Measurements from ENCODE around the gene TENM4.

Gene TENM4

DNA sequence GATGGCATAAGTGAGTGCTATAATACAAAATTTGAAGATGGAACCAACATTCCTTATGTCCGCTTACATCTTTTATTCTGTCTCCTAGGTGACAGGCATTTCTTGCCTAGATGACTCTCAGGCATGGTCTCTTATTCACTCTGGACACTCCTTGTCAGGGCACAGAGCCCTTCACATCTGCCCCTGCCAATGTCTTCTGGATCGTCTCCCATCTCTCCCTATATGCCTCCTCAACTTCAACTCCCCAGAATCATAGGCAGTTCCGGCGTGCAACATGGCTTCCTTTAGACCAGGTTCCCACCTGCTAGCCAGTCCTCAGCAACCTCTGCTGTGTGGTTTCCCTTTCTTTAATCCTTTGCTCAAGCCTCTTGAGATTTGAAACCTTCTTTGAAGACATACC, 300.9 kb downstream of the TENM4 start:
- H3K36me3 ChIP-seq (ENCODE audit: control insufficient read depth in 1 of 2, insufficient read depth in 2 of 2, low read length in 2 of 2): no peaks in the 10 kb centered on the region
- H3K27me3 ChIP-seq (ENCODE audit: control insufficient read depth in 1 of 2, insufficient read depth in 2 of 2, low read length in 2 of 2): no peaks in the 10 kb centered on the region
- H3K4me3 ChIP-seq (ENCODE audit: low read depth in 1 of 2, low read length in 2 of 2): no peak overlapping the region

DNA sequence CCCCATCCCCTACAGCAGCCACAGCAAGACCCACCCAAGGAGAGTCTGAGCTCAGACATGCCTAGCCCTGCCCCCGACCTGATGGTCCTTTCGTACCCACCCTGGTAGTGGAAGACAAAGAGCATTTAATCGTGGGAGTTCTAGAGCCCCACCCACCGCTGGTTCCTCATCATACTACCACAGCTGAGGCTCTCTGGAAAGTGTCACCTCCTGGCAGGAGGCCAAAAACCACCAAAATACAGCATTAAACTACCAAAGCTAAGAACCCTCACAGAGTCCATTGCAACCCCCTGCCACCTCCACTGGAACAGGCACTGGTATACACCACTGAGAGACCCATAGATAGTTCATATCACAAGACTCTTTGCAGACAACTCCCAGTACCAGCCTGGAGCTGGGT, 311.1 kb downstream of the TENM4 start:
- Histone ChIP-seq H3K27ac (ENCODE audit: low read depth, low read length) (no peak overlapping the region), H3K9ac (ENCODE audit: low read depth in 1 of 2, low read length in 2 of 2) (no peak overlapping the region), H3K36me3 (ENCODE audit: control insufficient read depth in 1 of 2, insufficient read depth in 2 of 2, low read length in 2 of 2) (no peaks in the 10 kb centered on the region), H3K4me3 (ENCODE audit: low read depth in 1 of 2, low read length in 2 of 2) (no peak overlapping the region), H3K4me1 (ENCODE audit: control insufficient read depth in 1 of 2, insufficient read depth in 2 of 2, low read length in 2 of 2) (no peaks in the 10 kb centered on the region), H3K27me3 (ENCODE audit: control insufficient read depth in 1 of 2, insufficient read depth in 2 of 2, low read length in 2 of 2) (no peaks in the 10 kb centered on the region), H3K9me3 (ENCODE audit: control insufficient read depth in 1 of 2, low read length in 2 of 2) (no peaks in the 10 kb centered on the region)

More for the DNA sequence above, 300.9 kb downstream of the TENM4 start:
- Histone ChIP-seq H3K9me3 (ENCODE audit: control insufficient read depth in 1 of 2, low read length in 2 of 2) (no peaks in the 10 kb centered on the region), H3K9ac (ENCODE audit: low read depth in 1 of 2, low read length in 2 of 2) (no peak overlapping the region), H3K4me1 (ENCODE audit: control insufficient read depth in 1 of 2, insufficient read depth in 2 of 2, low read length in 2 of 2) (no peaks in the 10 kb centered on the region), H3K27ac (ENCODE audit: low read depth, low read length) (no peak overlapping the region)

DNA sequence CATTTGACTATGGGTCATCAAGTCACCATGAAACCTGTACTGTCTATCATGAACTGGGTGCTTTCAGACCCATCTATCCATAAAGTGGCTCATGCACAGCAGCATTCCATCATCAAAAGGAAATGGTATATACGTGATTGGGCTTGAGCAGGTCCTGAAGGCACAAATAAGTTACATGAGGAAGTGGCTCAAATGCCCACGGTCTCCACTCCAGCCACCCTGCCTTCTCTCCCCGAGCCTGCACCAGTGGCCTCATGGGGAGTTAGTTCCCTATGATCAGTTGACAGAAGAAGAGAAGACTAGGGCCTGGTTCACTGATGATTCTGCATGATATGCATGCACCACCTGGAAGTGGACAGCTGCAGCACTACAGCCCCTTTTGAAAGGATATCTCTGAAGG, 312.5 kb downstream of the TENM4 start:
- no peaks in the 10 kb centered on the region for H3K9me3 ChIP-seq (ENCODE audit: control insufficient read depth in 1 of 2, low read length in 2 of 2)
- no peaks in the 10 kb centered on the region for H3K4me1 ChIP-seq (ENCODE audit: control insufficient read depth in 1 of 2, insufficient read depth in 2 of 2, low read length in 2 of 2)
- H3K27ac ChIP-seq (ENCODE audit: low read depth, low read length): no peak overlapping the region
- H3K36me3 ChIP-seq (ENCODE audit: control insufficient read depth in 1 of 2, insufficient read depth in 2 of 2, low read length in 2 of 2): no peaks in the 10 kb centered on the region
- H3K27me3 ChIP-seq (ENCODE audit: control insufficient read depth in 1 of 2, insufficient read depth in 2 of 2, low read length in 2 of 2): no peaks in the 10 kb centered on the region
- no peak overlapping the region for H3K4me3 ChIP-seq (ENCODE audit: low read depth in 1 of 2, low read length in 2 of 2)
- H3K9ac ChIP-seq (ENCODE audit: low read depth in 1 of 2, low read length in 2 of 2): no peak overlapping the region

DNA sequence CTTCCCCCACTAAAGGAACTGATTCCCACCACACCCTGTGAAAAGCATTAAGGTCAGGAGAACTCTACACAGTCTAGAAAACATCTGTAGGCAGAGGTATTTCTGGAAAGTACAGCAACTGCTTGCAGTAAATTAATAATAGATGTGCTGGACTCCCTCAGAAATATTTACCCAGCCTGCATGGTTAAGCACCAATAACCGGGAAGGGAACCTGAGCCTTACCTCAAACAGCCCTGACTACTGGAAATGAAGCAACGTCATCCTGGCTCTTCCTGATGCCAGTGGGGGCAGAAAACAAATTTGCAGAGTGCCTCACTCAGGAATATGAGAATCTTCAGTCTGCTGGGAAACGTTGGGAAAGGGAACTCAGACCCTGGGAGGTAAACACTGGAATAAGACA, 318.1 kb downstream of the TENM4 start:
- Histone ChIP-seq H3K27me3 (ENCODE audit: control insufficient read depth in 1 of 2, insufficient read depth in 2 of 2, low read length in 2 of 2) (no peaks in the 10 kb centered on the region), H3K9me3 (ENCODE audit: control insufficient read depth in 1 of 2, low read length in 2 of 2) (no peaks in the 10 kb centered on the region), H3K4me3 (ENCODE audit: low read depth in 1 of 2, low read length in 2 of 2) (no peak overlapping the region), H3K36me3 (ENCODE audit: control insufficient read depth in 1 of 2, insufficient read depth in 2 of 2, low read length in 2 of 2) (no peaks in the 10 kb centered on the region), H3K9ac (ENCODE audit: low read depth in 1 of 2, low read length in 2 of 2) (no peak overlapping the region), H3K27ac (ENCODE audit: low read depth, low read length) (no peak overlapping the region), H3K4me1 (ENCODE audit: control insufficient read depth in 1 of 2, insufficient read depth in 2 of 2, low read length in 2 of 2) (no peaks in the 10 kb centered on the region)

DNA sequence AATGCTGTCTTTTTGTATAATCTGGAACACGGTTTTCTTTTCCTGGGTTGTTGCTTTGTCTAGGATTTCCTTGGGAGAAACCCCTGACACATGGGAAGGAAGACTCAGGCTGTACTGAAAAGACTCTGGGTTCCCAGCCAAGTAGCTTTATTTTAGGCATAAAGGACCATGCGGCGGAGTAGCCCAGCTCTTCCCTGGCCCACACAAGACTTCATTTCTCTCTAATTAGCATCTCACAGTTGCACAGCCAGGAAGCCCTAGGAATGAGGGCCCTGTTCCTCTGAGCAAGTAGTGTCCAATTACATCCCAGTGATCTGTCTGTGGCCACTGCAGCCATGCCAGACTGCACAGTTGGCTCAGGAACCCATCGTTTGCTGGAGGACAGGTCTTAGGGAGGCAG, 319.5 kb downstream of the TENM4 start:
- Histone ChIP-seq H3K27ac (ENCODE audit: low read depth, low read length) (no peak overlapping the region), H3K9ac (ENCODE audit: low read depth in 1 of 2, low read length in 2 of 2) (no peak overlapping the region), H3K36me3 (ENCODE audit: control insufficient read depth in 1 of 2, insufficient read depth in 2 of 2, low read length in 2 of 2) (no peaks in the 10 kb centered on the region), H3K4me3 (ENCODE audit: low read depth in 1 of 2, low read length in 2 of 2) (no peak overlapping the region), H3K9me3 (ENCODE audit: control insufficient read depth in 1 of 2, low read length in 2 of 2) (no peaks in the 10 kb centered on the region), H3K4me1 (ENCODE audit: control insufficient read depth in 1 of 2, insufficient read depth in 2 of 2, low read length in 2 of 2) (no peaks in the 10 kb centered on the region), H3K27me3 (ENCODE audit: control insufficient read depth in 1 of 2, insufficient read depth in 2 of 2, low read length in 2 of 2) (no peaks in the 10 kb centered on the region)

DNA sequence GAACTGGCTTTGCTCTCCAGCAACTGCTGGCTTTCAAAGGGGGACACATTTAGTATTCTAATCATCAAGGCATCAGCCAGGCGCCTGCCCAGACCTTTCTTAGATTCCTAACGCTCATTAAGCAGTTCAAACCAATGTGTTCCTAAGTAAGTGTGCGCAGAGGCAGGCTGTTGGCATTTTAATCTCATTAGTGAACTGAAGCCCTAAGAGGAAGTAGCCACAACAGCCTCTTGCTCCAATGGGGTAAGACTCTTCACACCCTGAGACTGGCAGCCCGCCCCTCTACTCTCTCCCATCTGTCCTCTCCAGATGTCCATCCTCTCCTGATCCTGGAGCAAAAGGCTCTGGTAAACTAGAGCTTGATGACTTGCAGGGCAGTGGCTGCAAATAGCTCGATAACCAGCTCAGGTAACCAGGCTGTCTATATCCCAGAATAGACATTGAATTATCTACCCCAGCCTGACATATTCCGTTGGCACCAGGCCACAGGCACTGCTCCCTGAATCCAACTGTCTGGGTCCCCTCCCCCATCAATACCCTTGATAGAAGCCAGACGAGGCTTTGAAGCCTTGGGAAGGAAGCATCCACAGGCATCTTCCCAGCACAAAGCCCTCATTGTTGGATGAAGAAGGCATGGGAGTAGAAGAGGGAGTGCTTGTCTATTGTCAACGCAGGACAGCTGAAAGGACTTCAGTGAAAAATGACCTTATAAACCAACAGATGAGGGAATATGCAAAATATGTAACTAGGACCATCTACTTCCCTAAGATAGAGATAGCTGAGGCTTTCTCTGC, 321.1 kb downstream of the TENM4 start:
- H3K36me3 ChIP-seq (ENCODE audit: control insufficient read depth in 1 of 2, insufficient read depth in 2 of 2, low read length in 2 of 2): no peaks in the 10 kb centered on the region
- no peaks in the 10 kb centered on the region for H3K4me1 ChIP-seq (ENCODE audit: control insufficient read depth in 1 of 2, insufficient read depth in 2 of 2, low read length in 2 of 2)
- H3K9ac ChIP-seq (ENCODE audit: low read depth in 1 of 2, low read length in 2 of 2): no peak overlapping the region
- H3K9me3 ChIP-seq (ENCODE audit: control insufficient read depth in 1 of 2, low read length in 2 of 2): no peaks in the 10 kb centered on the region
- no peaks in the 10 kb centered on the region for H3K27me3 ChIP-seq (ENCODE audit: control insufficient read depth in 1 of 2, insufficient read depth in 2 of 2, low read length in 2 of 2)
- H3K4me3 ChIP-seq (ENCODE audit: low read depth in 1 of 2, low read length in 2 of 2): no peak overlapping the region
- no peak overlapping the region for H3K27ac ChIP-seq (ENCODE audit: low read depth, low read length)

DNA sequence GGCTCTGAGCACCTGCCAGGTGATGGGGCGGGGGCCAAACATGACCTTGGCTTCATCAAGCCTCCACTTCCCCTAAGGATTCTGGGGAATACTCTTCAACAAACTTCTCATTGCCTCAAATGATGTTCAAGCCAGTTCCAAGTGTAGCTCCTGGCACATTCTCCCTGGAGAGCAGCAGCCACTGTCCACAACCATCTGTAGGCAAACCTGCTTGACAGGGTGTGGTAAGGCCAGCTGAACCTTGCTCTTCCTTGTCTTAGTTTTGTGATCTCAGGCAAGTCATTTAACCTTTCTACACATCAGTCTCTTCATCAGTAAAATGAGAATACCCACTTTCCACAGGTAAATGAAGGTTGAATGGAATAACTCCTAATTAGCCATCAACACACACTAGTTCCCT, 323.3 kb downstream of the TENM4 start:
- Histone ChIP-seq H3K4me3 (ENCODE audit: low read depth in 1 of 2, low read length in 2 of 2) (no peak overlapping the region), H3K4me1 (ENCODE audit: control insufficient read depth in 1 of 2, insufficient read depth in 2 of 2, low read length in 2 of 2) (no peaks in the 10 kb centered on the region), H3K27ac (ENCODE audit: low read depth, low read length) (no peak overlapping the region), H3K9ac (ENCODE audit: low read depth in 1 of 2, low read length in 2 of 2) (no peak overlapping the region), H3K36me3 (ENCODE audit: control insufficient read depth in 1 of 2, insufficient read depth in 2 of 2, low read length in 2 of 2) (no peaks in the 10 kb centered on the region), H3K27me3 (ENCODE audit: control insufficient read depth in 1 of 2, insufficient read depth in 2 of 2, low read length in 2 of 2) (no peaks in the 10 kb centered on the region), H3K9me3 (ENCODE audit: control insufficient read depth in 1 of 2, low read length in 2 of 2) (no peaks in the 10 kb centered on the region)

DNA sequence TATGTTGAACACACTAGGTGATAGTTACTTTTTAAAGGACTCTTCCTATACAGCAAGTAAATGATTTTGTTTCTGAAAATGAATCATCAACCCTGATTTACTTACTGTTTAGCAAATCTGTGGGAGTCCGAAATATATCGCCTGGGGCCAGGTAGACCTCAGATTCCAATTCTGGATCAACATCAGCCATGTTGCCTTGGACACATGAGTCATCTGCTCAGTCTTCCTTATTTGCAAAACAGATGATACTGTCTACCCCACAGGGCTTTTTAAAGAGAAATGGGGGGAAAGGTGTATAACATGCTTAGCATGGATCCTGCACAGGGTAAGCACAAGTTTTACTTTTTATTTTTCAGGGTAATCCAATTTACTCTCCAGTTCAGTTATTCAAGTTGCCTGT, 324.2 kb downstream of the TENM4 start:
- Histone ChIP-seq H3K9me3 (ENCODE audit: control insufficient read depth in 1 of 2, low read length in 2 of 2) (no peaks in the 10 kb centered on the region), H3K27me3 (ENCODE audit: control insufficient read depth in 1 of 2, insufficient read depth in 2 of 2, low read length in 2 of 2) (no peaks in the 10 kb centered on the region), H3K27ac (ENCODE audit: low read depth, low read length) (no peak overlapping the region), H3K4me1 (ENCODE audit: control insufficient read depth in 1 of 2, insufficient read depth in 2 of 2, low read length in 2 of 2) (no peaks in the 10 kb centered on the region), H3K36me3 (ENCODE audit: control insufficient read depth in 1 of 2, insufficient read depth in 2 of 2, low read length in 2 of 2) (no peaks in the 10 kb centered on the region), H3K9ac (ENCODE audit: low read depth in 1 of 2, low read length in 2 of 2) (no peak overlapping the region), H3K4me3 (ENCODE audit: low read depth in 1 of 2, low read length in 2 of 2) (no peak overlapping the region)

DNA sequence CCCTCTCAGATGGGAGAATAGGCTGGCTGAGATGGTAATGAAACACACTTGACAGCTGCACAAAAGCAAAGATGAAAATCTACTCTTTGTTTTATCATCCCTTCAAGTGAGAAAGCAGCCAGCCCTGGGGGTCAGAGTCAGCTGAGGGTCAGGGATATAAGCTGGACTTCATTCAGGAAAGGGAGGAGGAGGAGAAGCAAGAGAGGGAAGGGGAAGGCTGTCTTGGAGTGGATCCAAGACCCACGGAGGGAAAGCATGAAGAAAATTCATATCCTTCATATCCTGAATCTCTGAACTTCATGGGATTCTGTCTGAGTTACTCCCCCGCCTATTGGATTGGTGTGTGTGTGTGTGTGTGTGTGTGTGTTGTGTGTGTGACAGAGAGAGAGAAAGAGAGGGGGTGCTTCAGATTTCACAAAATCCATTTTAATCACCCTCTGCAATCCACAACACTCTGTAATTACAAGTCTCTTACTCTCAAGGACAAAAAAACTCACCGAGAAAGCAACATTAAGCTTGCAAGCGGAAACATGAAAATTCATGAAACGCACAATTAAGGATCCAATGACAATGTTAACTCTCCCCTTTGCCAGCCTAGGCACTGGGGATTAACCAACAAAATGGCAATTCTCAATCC, 327.7 kb downstream of the TENM4 start:
- H3K9ac ChIP-seq (ENCODE audit: low read depth in 1 of 2, low read length in 2 of 2): no peak overlapping the region
- no peaks in the 10 kb centered on the region for H3K36me3 ChIP-seq (ENCODE audit: control insufficient read depth in 1 of 2, insufficient read depth in 2 of 2, low read length in 2 of 2)
- H3K4me3 ChIP-seq (ENCODE audit: low read depth in 1 of 2, low read length in 2 of 2): no peak overlapping the region
- no peak overlapping the region for H3K27ac ChIP-seq (ENCODE audit: low read depth, low read length)
- no peaks in the 10 kb centered on the region for H3K4me1 ChIP-seq (ENCODE audit: control insufficient read depth in 1 of 2, insufficient read depth in 2 of 2, low read length in 2 of 2)
- no peaks in the 10 kb centered on the region for H3K27me3 ChIP-seq (ENCODE audit: control insufficient read depth in 1 of 2, insufficient read depth in 2 of 2, low read length in 2 of 2)
- H3K9me3 ChIP-seq (ENCODE audit: control insufficient read depth in 1 of 2, low read length in 2 of 2): no peaks in the 10 kb centered on the region

DNA sequence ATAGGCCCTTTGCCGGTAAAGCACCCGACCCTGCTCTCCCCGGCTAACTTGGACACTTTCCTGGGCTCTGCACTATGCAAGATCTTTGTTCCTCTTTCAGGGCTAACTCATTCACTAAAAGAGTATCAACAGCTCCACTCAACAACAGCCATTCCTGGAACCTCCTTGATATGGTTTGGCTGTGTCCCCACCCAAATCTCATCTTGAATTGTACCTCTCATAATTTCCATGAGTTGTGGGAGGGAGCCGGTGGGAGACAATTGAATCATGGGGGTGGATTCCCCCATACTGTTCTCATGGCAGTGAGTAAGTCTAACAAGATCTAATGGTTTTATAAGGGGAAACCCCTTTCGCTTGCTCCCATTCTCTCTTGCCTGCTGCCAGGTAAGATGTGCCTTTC, 330.0 kb downstream of the TENM4 start:
- no peak overlapping the region for H3K9ac ChIP-seq (ENCODE audit: low read depth in 1 of 2, low read length in 2 of 2)
- H3K9me3 ChIP-seq (ENCODE audit: control insufficient read depth in 1 of 2, low read length in 2 of 2): no peaks in the 10 kb centered on the region
- H3K36me3 ChIP-seq (ENCODE audit: control insufficient read depth in 1 of 2, insufficient read depth in 2 of 2, low read length in 2 of 2): no peaks in the 10 kb centered on the region
- H3K27ac ChIP-seq (ENCODE audit: low read depth, low read length): no peak overlapping the region
- no peaks in the 10 kb centered on the region for H3K4me1 ChIP-seq (ENCODE audit: control insufficient read depth in 1 of 2, insufficient read depth in 2 of 2, low read length in 2 of 2)
- H3K4me3 ChIP-seq (ENCODE audit: low read depth in 1 of 2, low read length in 2 of 2): no peak overlapping the region
- H3K27me3 ChIP-seq (ENCODE audit: control insufficient read depth in 1 of 2, insufficient read depth in 2 of 2, low read length in 2 of 2): no peaks in the 10 kb centered on the region

Measured in duodenal mucosa (tissue), 2 donors.